Activated effector memory CD4-positive, alpha-beta T cell treated with anti-CD3 and anti-CD28 coated beads, Interleukin-2, amount 50 U/mL, for 16 hours (primary cell): ENCODE data around the gene TRIM24.
"Not testable (repeated sequence)": the region's sequence is repeated elsewhere in the genome, so short reads cannot be mapped to it uniquely, and the experiment has no call there.

Source experiments
- DNase-seq: peaks from one replicate; pipeline ENCODE4 v3.0.0-alpha.2; 2020

Gene TRIM24

DNA sequence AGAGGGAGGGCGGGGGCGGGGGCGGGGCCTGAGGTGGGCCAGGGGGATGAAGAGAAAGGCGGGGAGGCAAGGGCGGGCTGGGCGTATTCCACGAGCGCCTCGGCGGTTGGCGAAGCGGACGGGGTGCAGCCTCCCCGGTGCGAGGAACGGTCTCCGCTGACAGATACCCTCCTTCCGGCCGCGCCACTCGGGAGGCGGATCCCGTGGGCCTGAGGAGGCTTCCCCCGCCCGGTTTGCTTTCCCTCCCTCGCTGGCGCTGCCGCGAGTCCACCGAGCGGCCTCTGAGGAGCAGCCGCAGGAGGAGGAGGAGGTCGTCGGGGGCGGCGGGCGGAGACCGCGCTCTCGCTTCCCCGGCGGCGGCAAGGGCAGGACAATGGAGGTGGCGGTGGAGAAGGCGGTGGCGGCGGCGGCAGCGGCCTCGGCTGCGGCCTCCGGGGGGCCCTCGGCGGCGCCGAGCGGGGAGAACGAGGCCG, at the start of gene TRIM24:
TRIM24 (plus strand) TSS at position 84 of the 473 bp plus-strand sequence; CDS start at position 374, 290 bp downstream.
- DNase-seq, result no peak

GRCh38 chr7:138412077-138412476, 48.0 kb upstream of the TRIM24 start:
- DNase-seq, result not testable (repeated sequence)

DNA sequence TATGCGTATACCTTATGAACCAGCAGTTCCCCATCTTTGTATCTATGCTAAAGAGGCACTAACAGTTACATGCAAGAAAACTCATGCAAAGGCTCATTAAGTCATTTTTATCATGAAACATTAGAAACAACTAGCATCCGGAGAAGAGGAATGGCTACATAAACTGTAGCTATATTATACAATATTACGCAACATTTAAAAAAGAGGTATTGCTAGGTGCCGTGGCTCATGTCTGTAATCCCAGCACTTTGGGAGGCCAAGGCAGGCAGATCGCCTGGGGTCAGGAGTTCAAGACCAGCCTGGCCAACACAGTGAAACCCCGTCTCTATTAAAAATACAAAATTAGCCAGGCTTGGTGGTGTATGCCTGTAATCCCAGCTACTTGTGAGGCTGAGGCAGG, 47.1 kb upstream of the TRIM24 start:
- not testable (repeated sequence) for DNase-seq

DNA sequence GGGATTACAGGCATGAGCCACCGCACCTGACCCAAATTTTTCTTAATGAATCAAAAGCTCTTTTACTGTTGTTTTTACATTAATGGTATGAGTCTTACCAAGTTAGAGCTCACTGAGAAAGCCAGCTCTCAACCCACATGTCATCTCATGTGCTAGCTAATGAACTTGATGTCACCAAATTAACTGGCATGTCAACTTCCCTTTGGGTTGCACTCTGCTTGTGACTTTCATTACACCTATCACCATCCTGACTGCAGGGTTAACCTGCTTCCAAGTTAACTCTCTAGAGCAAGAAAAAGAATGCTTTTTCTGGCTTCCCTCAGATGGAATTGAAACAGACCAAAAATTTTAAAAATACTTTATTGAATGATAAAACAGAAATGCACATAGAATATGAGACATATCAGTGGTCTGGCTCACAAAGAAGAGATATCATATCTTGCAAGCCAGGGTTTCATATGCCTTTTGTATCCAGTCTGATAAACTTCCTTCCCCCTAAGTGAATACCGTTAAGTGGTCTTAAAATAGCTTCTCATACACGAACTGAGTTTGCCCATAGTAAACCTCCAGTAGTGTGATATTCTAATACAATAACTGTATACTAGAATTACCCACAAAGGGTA, 42.9 kb upstream of the TRIM24 start:
- DNase-seq, result no peak

DNA sequence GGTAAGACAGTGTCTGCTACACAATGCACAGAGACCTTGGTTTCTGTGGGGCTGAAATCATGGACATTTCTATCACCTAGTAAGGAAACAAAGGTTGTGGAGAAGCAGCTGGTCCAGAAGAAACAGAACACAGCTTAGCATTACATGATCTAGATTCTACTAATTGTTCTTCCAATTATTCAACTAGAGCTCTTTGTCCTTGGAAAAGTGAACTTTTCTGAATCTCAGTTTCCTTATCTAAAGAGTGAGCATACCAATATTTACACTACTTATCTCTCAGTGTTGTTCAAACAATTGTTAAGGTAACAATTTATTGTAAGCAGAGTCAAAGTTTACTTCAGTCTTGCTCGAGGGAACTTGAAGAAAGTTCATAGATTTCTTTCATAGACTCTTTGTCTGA, 42.3 kb upstream of the TRIM24 start:
- no peak for DNase-seq

DNA sequence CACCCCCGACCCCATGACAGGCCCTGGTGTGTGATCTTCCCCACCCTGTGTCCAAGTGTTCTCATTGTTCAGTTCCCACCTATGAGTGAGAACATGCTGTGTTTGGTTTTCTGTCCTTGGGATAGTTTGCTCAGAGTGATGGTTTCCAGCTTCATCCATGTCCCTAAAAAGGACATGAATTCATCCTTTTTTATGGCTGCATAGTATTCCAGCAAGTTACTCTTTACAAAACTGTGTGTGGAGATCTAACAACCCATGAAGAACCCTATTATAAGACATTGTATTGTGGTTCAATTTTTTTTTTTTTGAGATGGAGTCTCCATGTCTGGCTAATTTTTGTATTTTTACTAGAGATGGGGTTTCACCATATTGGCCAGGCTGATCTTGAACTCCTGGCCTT, 41.7 kb upstream of the TRIM24 start:
- DNase-seq, result not testable (repeated sequence)

DNA sequence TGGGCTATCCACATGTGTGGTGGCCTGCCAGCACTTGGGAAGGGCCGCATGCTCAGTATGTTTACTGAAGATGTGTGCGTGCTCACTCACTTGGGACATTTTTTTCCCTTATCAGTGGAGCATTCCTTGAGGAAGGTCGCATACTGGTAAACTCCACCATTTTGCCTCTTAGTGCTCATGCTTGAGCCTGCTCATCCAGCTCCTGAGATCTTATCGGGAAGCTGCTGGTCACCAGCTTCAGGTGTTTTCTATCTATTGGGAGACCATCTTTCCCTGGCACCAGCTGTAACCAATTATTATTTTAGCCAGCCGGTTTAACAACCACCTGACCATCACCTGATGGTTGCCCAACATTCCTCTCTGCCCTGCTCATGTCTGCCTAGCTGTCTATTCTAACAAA, 35.0 kb upstream of the TRIM24 start:
- no peak for DNase-seq

GRCh38 chr7:138429577-138430250, 30.3 kb upstream of the TRIM24 start:
- no peak for DNase-seq

GRCh38 chr7:138431517-138431916, 28.5 kb upstream of the TRIM24 start:
- DNase-seq, result no peak

DNA sequence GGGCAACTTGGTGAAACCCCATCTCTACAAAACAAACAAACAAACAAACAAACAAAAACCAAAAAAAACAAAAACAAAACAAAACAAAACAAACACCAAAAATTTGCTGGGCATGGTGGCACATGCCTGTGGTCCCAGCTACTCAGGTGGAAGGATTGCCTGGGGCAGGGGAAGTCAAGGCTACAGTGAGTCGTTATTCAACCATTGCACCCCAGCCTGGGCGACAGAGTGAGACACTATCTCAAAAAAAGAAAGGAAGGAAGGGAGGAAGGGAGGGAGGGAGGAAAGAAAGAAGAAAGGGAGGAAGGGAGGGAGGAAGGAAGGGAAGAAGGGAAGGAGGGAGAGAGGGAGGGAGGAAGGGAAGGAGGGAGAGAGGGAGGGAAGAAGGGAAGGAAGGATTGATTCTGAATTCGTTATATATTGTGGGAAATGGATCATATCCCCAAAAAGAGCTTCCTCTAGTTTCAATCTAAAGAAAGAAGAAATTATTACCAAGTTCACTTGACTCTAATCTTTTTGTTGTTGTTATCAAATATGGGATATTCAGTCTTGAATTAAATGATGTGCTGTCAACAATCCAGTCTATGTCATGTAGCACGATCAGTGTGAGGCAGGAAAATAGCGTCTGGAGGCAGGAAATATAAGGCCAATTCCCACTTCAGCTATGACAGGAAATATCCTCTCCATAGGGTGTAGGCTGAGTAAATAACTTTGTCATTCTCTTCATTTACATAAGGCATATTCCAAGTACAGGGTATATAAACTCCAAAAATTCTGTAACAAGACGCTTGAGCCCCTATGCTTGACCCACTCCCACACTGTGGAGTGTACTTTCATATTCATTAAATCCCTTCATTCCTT, 26.2 kb upstream of the TRIM24 start:
- no peak for DNase-seq

GRCh38 chr7:138434597-138435019, 25.5 kb upstream of the TRIM24 start:
- DNase-seq, result no peak

- DNase-seq, result no peak
Measured at GRCh38 chr7:138435231-138435919, 24.7 kb upstream of the TRIM24 start.

DNA sequence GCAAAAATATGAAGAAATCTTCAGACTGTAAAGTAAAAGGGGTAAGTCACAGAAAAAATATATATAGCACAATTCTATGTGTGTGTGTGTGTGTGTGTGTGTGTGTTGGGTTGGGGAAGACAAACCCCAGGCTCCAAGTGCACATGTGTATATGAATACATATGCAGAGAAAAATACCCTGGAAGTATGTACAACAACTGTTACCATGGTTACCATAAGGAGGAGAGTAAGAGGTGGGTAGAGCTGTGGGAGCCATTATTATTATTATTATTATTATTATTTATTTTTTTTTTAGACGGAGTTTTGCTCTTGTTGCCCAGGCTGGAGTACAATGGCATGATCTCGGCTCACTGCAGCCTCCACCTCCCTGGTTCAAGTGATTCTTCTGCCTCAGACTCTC, 23.7 kb upstream of the TRIM24 start:
- DNase-seq, result no peak

DNA sequence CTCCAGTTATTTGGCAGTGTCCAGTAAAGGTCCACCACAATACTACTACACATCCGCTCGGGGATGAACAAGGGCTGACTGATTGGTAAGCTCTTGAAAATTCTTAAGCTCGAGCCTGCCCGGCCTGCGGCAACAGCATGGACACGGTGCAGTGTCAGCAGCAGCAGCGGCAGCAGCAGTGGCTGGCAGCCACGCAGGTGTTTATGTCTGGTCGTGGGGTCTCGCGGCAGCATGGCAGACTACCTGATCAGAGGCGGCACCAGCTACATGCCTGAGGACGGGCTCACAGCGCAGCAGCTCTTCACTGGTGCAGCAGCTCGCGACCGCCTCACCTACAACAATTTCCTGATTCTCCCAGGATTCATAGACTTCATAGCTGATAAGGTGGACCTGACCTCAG, 19.6 kb upstream of the TRIM24 start:
- no peak for DNase-seq

DNA sequence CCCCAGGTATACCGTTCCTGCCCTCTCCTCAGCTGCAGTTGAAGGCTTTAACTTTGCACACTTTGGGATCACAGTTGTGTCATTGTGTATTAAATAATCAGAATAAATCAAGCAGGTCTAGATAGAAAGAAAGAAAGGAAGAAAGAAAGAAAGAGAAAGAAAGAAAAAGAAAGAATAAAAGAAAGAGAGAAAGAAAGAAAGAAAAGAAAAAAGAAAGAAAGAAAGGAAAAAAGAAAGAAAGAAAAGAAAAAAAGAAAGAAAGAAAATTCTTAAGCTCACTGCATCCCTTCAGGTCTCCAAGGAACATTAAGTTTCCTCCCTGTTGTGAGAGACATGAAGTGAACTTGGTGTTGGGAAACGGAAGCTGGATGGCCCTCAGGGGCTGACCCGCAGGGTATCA, 17.2 kb upstream of the TRIM24 start:
- no peak for DNase-seq

- peak; percentile 78 for DNase-seq
Measured at GRCh38 chr7:138449580-138449979, 10.5 kb upstream of the TRIM24 start.

- no peak for DNase-seq
Measured at GRCh38 chr7:138455609-138456008, 4.5 kb upstream of the TRIM24 start.

DNA sequence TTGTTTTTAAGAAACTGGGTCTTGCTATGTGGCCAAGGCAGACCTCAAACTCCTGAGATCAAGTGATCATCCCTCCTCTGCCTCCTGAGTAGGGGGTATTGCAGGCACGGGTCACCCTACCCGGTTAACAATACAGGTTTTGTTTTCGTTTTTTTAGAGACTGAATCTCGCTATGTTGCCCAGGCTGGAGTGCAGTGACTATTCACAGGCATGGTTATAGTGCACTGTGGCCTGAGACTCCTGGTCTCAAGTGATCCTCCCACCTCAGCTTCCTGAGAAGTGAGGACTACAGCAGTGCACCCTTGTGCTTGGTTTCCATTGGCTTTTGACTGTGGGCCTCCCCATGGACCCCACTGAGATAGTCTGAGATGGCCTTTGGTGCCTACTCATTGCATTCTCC, 3.8 kb upstream of the TRIM24 start:
- no peak for DNase-seq

DNA sequence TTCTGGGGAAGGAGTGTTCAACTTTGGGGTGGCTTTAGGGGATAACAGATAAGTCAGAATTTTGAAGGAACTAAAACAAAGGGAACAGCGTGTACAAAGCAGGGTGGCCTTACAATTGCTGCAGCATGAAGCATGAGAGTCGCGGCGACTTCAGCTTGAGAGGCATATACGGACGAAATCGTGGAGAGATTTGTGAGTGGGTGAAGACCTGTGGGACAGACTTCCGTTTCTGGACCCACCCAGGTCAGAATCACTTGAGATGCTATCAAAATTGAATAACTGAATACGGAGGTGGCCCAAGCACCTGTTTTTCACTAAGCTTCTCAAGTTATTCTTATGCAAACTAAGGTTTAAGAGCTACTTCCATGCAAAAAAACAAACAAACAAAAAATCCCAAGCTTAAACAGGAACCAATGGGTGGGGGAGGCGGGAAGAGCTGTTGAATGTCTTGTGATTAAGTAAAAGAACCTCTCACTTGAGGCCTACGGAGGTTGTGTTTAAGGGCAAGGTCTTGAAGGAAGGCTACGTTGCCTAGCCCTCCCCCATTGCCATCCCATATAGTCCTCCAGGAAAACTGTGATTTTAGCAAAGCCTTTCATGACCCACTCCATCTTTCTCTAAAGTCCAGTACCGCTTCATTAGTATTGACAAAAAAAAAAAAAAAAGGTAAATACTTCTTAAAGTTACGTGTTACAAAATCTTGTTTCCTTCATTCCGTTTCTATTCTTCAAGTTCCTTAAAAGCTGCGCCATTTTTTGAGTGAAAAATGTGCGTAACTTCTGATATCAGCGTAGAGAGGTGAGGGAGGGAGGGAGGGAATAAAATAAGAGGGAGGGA, 1.3 kb upstream of the TRIM24 start:
- DNase-seq, result no peak

DNA sequence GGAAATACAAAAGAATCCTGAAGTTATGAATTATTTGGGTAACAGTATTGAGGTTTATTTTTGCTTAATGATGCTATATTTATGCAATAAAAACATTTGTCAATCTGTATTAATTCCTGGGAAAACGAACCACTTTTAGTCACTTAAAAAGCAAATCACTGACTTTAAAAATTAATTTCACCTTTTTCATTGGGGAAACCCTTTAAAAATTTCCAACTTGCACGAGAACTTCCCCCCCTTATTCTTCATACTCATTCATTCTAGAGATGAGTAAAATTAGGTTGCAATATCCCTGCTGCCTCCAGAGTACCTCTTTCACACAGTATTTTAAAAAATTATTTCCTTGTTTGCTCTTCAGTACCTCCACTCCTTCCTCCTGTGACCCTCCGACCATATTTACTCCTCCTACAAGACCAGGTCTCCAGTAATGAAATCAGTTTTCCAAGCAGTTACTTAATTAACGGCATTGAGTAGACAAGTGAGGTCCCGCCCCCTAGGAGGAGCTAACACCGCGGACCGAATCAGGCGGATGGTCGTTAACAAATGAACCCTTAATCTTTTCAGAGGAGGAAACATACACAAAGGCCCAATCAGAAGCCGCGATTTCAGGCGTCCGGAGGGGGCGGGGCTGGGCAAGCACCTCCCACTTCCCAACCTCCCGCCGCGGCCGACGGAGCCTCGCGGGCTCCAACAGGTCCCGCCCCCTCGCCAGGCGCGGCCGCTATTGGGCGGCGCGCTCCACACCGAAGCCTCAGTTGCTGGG, 465 bp upstream of the TRIM24 start:
- DNase-seq, result peak; percentile 99
